ENCODE data around the gene CNTRL. TPM values are rescaled to one million over a fixed set of nuclear protein-coding genes. Genes with fewer than 3 reads are reported as not detected.

Gene CNTRL
- total RNA-seq, 1 donor from 2014 or later, result 27.6 TPM

- no peak overlapping the region for H3K27ac Mint-ChIP-seq (ENCODE audit: unreplicated experiment)
- H3K9me3 Mint-ChIP-seq, result no peaks in the 10 kb centered on the region
- H3K4me1 Mint-ChIP-seq, result peaks cover 26% of the 10 kb centered on the region
- peaks cover 7% of the 10 kb centered on the region for H3K36me3 Mint-ChIP-seq (ENCODE audit: low read depth)
- no peaks in the 10 kb centered on the region for H3K27me3 Mint-ChIP-seq (ENCODE audit: low read depth)
- no peak overlapping the region for H3K4me3 Mint-ChIP-seq
- no peak for DNase-seq (ENCODE audit: low read depth, low spot score)
- TF ChIP-seq, protein P1, sequence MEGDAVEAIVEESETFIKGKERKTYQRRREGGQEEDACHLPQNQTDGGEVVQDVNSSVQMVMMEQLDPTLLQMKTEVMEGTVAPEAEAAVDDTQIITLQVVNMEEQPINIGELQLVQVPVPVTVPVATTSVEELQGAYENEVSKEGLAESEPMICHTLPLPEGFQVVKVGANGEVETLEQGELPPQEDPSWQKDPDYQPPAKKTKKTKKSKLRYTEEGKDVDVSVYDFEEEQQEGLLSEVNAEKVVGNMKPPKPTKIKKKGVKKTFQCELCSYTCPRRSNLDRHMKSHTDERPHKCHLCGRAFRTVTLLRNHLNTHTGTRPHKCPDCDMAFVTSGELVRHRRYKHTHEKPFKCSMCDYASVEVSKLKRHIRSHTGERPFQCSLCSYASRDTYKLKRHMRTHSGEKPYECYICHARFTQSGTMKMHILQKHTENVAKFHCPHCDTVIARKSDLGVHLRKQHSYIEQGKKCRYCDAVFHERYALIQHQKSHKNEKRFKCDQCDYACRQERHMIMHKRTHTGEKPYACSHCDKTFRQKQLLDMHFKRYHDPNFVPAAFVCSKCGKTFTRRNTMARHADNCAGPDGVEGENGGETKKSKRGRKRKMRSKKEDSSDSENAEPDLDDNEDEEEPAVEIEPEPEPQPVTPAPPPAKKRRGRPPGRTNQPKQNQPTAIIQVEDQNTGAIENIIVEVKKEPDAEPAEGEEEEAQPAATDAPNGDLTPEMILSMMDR (conservative IDR thresholded peaks at IDR 0.05), result no peak
These were observed 110.5 kb downstream of the CNTRL start for GRCh38 chr9:121185178-121185745.

- Mint-ChIP-seq H3K9me3 (no peaks in the 10 kb centered on the region), H3K27ac (ENCODE audit: unreplicated experiment) (no peak overlapping the region)
- no peak for DNase-seq (ENCODE audit: low read depth, low spot score)
These were observed 111.1 kb downstream of the CNTRL start for GRCh38 chr9:121185774-121186403.

GRCh38 chr9:121187636-121188305 lies 113.0 kb downstream of the CNTRL start:
- DNase-seq (ENCODE audit: low read depth, low spot score), result no peak
- peaks cover 32% of the 10 kb centered on the region for H3K4me1 Mint-ChIP-seq
- no peaks in the 10 kb centered on the region for H3K9me3 Mint-ChIP-seq
- TF ChIP-seq, protein P1 (conservative IDR thresholded peaks at IDR 0.05), result no peak
- no peaks in the 10 kb centered on the region for H3K27me3 Mint-ChIP-seq (ENCODE audit: low read depth)
- H3K27ac Mint-ChIP-seq (ENCODE audit: unreplicated experiment), result no peak overlapping the region
- H3K4me3 Mint-ChIP-seq, result no peak overlapping the region
- peaks cover 5% of the 10 kb centered on the region for H3K36me3 Mint-ChIP-seq (ENCODE audit: low read depth)

More at GRCh38 chr9:121185774-121186403, 111.1 kb downstream of the CNTRL start:
- Mint-ChIP-seq H3K4me1 (peaks cover 30% of the 10 kb centered on the region), H3K27me3 (ENCODE audit: low read depth) (no peaks in the 10 kb centered on the region), H3K36me3 (ENCODE audit: low read depth) (peaks cover 7% of the 10 kb centered on the region), H3K4me3 (no peak overlapping the region)
- TF ChIP-seq, protein P1 (conservative IDR thresholded peaks at IDR 0.05), result no peak

DNA sequence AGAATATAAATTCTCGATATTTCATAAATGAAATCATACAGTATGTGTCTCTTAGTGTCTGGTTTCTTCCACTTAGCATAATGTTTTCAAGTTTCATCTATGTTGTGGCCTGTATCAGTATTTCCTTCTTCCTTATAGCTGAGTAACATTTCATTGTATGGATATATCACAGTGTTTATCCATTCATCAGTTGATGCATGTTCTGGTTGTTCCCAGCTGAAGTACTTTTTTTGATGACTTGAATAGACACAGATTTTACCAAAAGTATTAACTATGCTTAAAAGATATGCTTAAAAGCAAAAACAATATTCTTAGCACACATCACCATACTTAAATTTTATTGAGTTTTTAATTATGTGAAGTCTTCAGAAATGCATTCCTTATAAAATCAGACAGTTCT lies 114.3 kb downstream of the CNTRL start:
- Mint-ChIP-seq H3K4me1 (peaks cover 33% of the 10 kb centered on the region), H3K9me3 (no peaks in the 10 kb centered on the region), H3K27me3 (ENCODE audit: low read depth) (no peaks in the 10 kb centered on the region), H3K27ac (ENCODE audit: unreplicated experiment) (no peak overlapping the region), H3K36me3 (ENCODE audit: low read depth) (no peaks in the 10 kb centered on the region), H3K4me3 (no peak overlapping the region)
- DNase-seq (ENCODE audit: low read depth, low spot score), result no peak
- TF ChIP-seq, protein P1 (conservative IDR thresholded peaks at IDR 0.05), result no peak

DNA sequence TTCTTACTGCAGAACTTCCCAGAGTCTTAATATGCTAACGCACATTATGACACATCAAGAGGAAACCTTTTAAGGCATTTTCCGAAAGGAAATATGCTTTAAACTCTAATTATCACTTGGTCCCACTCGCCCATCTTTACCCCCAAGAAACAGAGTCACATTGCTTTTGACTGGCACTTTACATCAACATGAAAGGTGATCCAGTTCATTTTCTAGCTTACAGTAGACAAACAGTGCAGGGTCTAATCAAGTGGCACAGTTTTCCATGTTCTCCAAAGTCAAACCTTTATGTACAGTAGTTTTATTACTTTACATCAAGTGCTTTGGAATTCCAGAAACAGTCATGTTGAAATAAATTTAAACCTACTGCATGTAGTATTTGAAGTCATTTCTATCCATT lies 114.9 kb downstream of the CNTRL start:
- TF ChIP-seq, protein P1 (conservative IDR thresholded peaks at IDR 0.05), result no peak
- Mint-ChIP-seq H3K4me1 (peaks cover 36% of the 10 kb centered on the region), H3K27ac (ENCODE audit: unreplicated experiment) (no peak overlapping the region), H3K27me3 (ENCODE audit: low read depth) (no peaks in the 10 kb centered on the region), H3K36me3 (ENCODE audit: low read depth) (no peaks in the 10 kb centered on the region), H3K9me3 (no peaks in the 10 kb centered on the region), H3K4me3 (no peak overlapping the region)
- DNase-seq (ENCODE audit: low read depth, low spot score), result no peak
